Measurements from ENCODE around the gene ATG9B.
"Not testable (repeated sequence)": the region's sequence is repeated elsewhere in the genome, so short reads cannot be mapped to it uniquely, and the experiment has no call there.

Gene ATG9B

GRCh38 chr7:151014950-151015349, 9.3 kb downstream of the ATG9B start:
- DNase-seq: peak; percentile 65

- DNase-seq: no peak
These were observed 10.4 kb downstream of the ATG9B start for GRCh38 chr7:151013733-151014497.

- no peak for DNase-seq
These were observed 10.9 kb downstream of the ATG9B start for GRCh38 chr7:151013356-151013732.

- peak; percentile 86 for DNase-seq
These were observed 11.4 kb downstream of the ATG9B start for GRCh38 chr7:151012911-151013347.

GRCh38 chr7:151012031-151012692, 12.1 kb downstream of the ATG9B start:
- DNase-seq: no peak

GRCh38 chr7:151011616-151012015, 12.7 kb downstream of the ATG9B start:
- not testable (repeated sequence) for DNase-seq

- no peak for DNase-seq
These were observed 13.2 kb downstream of the ATG9B start for GRCh38 chr7:151011097-151011409.

GRCh38 chr7:151010307-151011096, 13.8 kb downstream of the ATG9B start:
- no peak for DNase-seq

- no peak for DNase-seq
These were observed 14.3 kb downstream of the ATG9B start for GRCh38 chr7:151010037-151010306.

- DNase-seq: no peak
These were observed 14.8 kb downstream of the ATG9B start for GRCh38 chr7:151009327-151010036.

- peak; percentile 94 for DNase-seq
These were observed 15.6 kb downstream of the ATG9B start for GRCh38 chr7:151008511-151009323.

- DNase-seq: no peak
These were observed 16.2 kb downstream of the ATG9B start for GRCh38 chr7:151008143-151008510.

- no peak for DNase-seq
These were observed 16.8 kb downstream of the ATG9B start for GRCh38 chr7:151007469-151007898.

- no peak for DNase-seq
These were observed 17.5 kb downstream of the ATG9B start for GRCh38 chr7:151006590-151007300.

GRCh38 chr7:151005566-151005965, 18.7 kb downstream of the ATG9B start:
- DNase-seq: no peak

GRCh38 chr7:151003572-151003971, 20.7 kb downstream of the ATG9B start:
- no peak for DNase-seq

GRCh38 chr7:151001546-151001945, 22.7 kb downstream of the ATG9B start:
- no peak for DNase-seq

GRCh38 chr7:151000897-151001495, 23.3 kb downstream of the ATG9B start:
- DNase-seq: no peak

GRCh38 chr7:150999497-151000230, 24.6 kb downstream of the ATG9B start:
- DNase-seq: no peak

- DNase-seq: no peak
These were observed 25.3 kb downstream of the ATG9B start for GRCh38 chr7:150999001-150999400.

- DNase-seq: no peak
These were observed 26.0 kb downstream of the ATG9B start for GRCh38 chr7:150998341-150998740.

Measured in 8988T (cell line).